A549 treated with AZD9567 at 1 μM for 4 hours (cell line): Measurements from ENCODE around the gene CLEC17A. TPM values are rescaled to one million over a fixed set of nuclear protein-coding genes. Genes with fewer than 3 reads are reported as not detected.

Experiments
- total RNA-seq: library from RNA; stranded (reverse); fragments of 200-300 nt; extraction: Qiagen RNA extraction; gene quantifications from 5 replicates; pipeline ENCODE4 v1.2.3, GENCODE V29; 2022; ENCODE audit not compliant: insufficient read depth

CLEC17A gene, protein sequence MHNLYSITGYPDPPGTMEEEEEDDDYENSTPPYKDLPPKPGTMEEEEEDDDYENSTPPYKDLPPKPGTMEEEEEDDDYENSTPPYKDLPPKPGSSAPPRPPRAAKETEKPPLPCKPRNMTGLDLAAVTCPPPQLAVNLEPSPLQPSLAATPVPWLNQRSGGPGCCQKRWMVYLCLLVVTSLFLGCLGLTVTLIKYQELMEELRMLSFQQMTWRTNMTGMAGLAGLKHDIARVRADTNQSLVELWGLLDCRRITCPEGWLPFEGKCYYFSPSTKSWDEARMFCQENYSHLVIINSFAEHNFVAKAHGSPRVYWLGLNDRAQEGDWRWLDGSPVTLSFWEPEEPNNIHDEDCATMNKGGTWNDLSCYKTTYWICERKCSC
- total RNA-seq = 0.06 TPM in 1 of 5 replicates, not detected in the others

DNA sequence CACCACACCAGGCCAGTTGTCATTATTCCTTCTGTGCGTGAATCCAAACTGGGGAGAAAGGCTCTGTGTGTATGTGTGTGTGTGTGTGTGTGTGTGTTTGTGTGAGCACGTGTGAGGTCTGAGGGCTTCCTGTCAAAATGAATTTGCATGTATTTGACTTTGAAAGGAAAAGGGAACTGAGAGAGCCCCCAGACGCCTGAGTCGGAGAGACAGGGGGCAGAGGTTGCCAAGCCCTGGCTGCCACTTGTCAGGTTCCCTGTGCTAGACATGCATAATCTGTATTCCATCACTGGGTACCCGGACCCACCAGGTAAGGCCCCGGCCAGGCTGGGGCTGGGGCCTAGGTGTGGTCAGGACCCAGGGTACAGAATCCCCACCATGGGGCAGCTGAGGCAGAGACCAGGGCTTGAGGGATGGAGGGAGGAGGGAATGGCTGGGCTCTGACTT lies at the start of gene CLEC17A:
Gene CLEC17A (plus strand): TSS at position 191 of the 447 bp plus-strand sequence. CDS start 77 bp downstream, at position 268.

DNA sequence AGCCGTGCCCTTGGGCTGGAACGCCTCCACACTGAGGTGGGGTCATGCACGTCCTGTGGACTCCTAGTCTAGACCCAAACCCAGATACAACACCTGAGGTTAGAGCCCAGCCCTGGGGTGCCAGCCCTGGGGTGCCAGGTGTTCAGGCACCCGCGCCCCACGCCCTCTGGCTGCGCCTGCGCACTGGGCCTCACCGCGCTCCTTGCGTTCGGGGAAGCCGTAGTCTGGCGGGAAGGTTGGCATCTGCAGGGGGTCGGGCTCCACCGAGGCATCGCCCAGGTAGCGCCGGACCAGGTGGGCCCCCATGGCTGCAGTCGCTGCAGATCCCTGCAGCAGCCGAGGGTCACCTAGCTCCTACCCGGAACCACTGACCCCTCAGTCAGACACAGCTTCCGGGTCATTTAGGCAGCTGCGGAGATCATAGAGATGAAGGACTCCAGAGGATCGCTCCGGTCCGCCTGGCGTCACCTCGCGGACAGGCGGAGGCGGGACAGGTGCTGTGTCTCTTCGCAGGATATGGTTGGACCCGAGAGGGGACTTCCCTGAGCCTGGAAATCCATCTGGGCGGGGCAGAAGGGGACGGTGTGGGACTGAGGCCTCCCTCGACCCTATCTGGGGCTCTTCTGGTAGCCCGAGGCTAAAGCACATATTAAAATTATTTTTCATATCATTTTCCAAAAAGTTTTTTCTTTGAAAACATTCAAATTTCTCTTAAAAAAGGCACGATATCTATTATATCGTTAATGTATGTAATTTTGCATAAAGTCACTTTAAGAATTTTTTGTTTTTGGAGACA lies 11.0 kb upstream of the CLEC17A start, which contains the start of gene NDUFB7:
Gene NDUFB7 (minus strand): TSS at position 372 of the 796 bp plus-strand sequence. CDS start 66 bp downstream, at position 306.

Other genes starting within 250 kb of the CLEC17A start
- gene ADGRE5, start 201.6 kb upstream of the CLEC17A start, total RNA-seq = 74.5 to 92.9 TPM (median 84.4 TPM) in 5 replicates
- 123 to 134 TPM (median 125 TPM) in 5 replicates for gene DDX39A, start 163.7 kb upstream of the CLEC17A start, total RNA-seq
- gene PKN1, start 149.8 kb upstream of the CLEC17A start, total RNA-seq = 68.6 to 74.5 TPM (median 68.8 TPM) in 5 replicates
- gene PTGER1, start 107.7 kb upstream of the CLEC17A start, total RNA-seq = 0.07 to 0.14 TPM (median 0.10 TPM) in 4 of 5 replicates, not detected in the other
- 99.1 to 138 TPM (median 130 TPM) in 5 replicates for gene GIPC1, start 87.0 kb upstream of the CLEC17A start, total RNA-seq
- 192 to 225 TPM (median 194 TPM) in 5 replicates for gene DNAJB1, start 64.7 kb upstream of the CLEC17A start, total RNA-seq
- 134 to 187 TPM (median 185 TPM) in 5 replicates for gene TECR, start 53.5 kb upstream of the CLEC17A start, total RNA-seq
- gene NDUFB7, start 11.0 kb upstream of the CLEC17A start, total RNA-seq = 192 to 202 TPM (median 196 TPM) in 5 replicates
- not detected in 5 replicates for gene ADGRE3, start 91.8 kb downstream of the CLEC17A start, total RNA-seq
- gene ZNF333, start 107.0 kb downstream of the CLEC17A start, total RNA-seq = 0.77 to 3.7 TPM (median 3.3 TPM) in 5 replicates
- 0.71 to 1.1 TPM (median 0.85 TPM) in 4 of 5 replicates, not detected in the other for gene ADGRE2, start 195.5 kb downstream of the CLEC17A start, total RNA-seq